Stimulated activated naive CD4-positive, alpha-beta T cell treated with Interleukin-2 at 50 U/mL for 16 hours (primary cell): ENCODE data around the gene PRKX.
"Not testable (repeated sequence)": the region's sequence is repeated elsewhere in the genome, so short reads cannot be mapped to it uniquely, and the experiment has no call there.

Experiments used
- DNase-seq: peaks from one replicate; lab custom pipeline; 2025; lab: John Stamatoyannopoulos, UW

The PRKX gene

GRCh38 chrX:3577551-3577950 lies 135.9 kb downstream of the PRKX start:
- no peak for DNase-seq

DNA sequence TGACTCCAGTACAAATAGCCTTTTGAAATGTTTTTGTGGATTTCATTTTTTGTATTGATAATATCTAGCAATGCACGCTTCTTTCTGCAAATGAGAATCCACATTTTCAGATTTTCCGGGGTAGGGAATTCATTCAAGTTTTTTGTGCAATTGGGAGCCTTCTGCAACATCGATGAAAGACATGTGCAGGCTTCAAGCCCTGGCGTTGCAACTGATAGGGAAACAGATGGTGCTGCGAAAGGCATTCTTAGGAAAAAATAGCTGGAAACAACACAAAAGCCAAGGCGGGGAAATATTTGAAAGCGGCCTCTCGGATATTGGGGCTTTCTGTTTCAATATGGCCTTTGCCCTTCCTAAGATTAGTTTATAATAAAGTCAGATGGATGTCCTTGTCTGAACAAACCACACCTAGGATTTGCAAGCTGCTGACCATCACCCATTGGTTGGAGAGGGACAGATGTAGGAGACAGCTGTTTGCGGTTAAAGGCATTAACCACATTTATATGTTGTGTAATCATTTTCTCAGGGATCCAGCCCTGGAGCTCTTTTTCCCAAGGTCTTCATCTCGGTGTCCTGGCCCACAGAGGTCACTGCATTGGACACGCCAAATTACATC lies 136.5 kb downstream of the PRKX start:
- DNase-seq, result no peak

GRCh38 chrX:3567686-3568085 lies 145.8 kb downstream of the PRKX start:
- DNase-seq, result no peak

DNA sequence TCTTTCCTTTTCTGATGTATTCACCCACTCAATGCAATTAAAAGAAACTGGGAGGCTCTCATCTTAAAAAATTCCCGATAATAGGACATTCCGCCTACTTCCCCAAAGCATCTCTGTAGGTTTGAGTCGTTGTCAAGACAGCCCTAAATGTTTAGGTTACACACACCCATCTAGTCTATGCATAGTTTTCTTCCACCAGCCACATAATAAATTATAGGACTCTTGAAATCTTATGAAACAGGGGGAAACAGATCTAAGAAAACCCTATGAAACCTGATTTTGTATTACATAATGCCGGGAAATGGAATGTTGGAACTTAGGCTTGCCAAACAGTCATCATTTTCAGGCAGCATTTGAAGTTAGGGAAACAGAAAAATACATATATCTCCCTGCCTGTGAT lies 150.0 kb downstream of the PRKX start:
- DNase-seq, result no peak

GRCh38 chrX:3560010-3560409 lies 153.4 kb downstream of the PRKX start:
- not testable (repeated sequence) for DNase-seq
